ENCODE data around the gene DENND1A.
"Not testable (repeated sequence)": the region's sequence is repeated elsewhere in the genome, so short reads cannot be mapped to it uniquely, and the experiment has no call there.

Gene DENND1A

DNA sequence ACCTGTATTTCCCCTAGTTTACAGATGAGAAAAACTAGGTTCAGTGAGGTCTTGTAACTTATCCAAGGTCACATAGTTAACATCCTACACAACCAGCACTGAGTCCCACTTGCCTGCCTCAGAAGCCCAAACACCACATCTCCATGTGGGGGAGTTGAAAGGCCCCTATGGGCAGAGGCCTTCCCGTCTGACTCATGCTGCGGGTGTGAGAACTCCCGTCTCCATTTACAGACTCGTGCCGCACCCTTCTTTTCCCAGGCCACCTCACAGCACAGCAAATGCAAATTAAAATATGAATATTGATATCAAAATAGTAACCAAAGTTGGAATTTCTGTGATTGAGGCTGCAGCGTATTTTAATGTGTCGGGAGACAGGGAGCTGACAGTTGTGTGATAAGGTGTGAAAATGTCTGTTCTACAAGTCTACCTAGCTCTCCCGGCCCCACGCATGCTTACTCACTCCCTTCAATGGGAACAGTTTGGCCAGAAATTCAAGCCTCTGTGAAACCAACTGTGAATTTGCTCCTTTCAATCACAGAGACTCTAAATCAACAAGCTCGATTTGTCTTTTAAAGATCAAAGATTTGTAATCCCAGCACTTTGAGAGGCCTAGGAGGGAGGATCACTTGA lies 483.8 kb downstream of the DENND1A start:
- no peak for DNase-seq

DNA sequence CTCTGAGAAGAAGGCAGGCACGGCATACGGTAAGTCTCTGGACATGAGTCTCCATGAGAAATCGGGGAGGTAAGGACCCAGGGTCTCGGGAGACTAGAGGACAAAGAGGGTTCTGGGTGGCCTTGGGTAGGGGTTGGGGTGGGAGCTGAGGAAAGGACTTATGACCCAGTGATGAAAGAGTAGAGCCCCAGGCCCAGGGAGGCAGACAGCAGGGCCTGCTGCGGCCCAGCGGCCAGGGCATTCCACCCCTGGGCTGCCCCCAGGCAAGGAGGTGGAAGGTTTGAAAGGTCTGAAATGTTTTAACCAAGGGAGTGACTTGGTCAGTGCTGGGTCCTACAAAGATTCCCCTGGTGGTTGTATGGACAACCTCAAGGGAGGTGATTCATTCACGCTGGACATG lies 484.8 kb downstream of the DENND1A start:
- no peak for DNase-seq

GRCh38 chr9:123441769-123442168 lies 488.2 kb downstream of the DENND1A start:
- DNase-seq, result no peak

GRCh38 chr9:123440256-123440655 lies 489.7 kb downstream of the DENND1A start:
- no peak for DNase-seq

- DNase-seq, result no peak
Measured at GRCh38 chr9:123438821-123439220, 491.1 kb downstream of the DENND1A start.

- DNase-seq, result no peak
Measured at GRCh38 chr9:123438321-123438720, 491.6 kb downstream of the DENND1A start.

DNA sequence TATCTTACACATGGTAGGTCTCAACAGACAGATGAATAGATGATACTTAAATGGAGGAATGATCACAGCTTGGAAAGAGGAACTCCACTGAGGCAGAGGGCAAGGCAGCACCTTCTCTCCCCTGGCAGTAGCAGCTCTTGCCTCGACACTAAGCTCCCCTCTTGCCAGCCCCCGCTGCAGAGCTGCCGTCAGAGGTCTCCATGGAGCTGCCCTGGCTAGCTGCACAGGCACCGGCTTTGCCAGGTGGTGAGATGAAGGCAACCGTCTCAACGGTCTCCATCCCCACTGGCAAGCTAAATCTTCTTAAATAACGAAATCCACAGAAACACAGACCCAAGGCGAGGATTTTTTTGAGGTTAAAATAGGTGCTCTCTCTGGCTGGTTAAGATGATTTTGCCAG lies 492.7 kb downstream of the DENND1A start:
- DNase-seq, result no peak

GRCh38 chr9:123435471-123435870 lies 494.5 kb downstream of the DENND1A start:
- no peak for DNase-seq

DNA sequence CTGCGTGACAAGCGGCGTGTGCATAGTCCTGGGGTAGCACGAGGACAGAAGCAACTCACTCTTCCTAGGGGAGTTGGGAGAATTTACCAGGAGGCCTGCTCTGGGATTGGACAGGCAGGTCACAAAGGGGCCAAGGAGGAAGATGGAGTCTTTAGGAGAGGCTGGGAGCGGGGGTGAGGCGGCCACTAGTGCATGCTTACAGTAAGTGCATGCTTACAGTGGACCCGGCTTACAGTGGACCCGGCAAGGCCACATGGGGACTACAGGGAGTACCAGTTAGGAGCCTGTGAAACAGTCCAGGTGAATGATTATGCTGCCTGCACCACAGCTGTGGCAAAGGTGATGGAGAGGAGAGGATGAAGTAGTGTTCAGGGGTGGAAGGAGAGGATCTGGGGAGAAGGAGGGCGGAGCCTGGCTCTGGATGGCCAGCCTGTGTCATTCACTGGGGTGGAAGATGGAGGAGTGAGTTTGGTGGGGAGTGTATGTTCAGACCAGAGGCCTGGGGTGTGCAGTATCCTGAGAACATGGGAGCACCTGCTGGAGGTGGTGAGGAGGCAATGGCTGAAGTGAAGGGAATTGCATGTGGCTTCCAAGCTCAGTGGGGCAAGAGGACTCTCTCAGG lies 495.2 kb downstream of the DENND1A start:
- no peak for DNase-seq

- no peak for DNase-seq
Measured at GRCh38 chr9:123432331-123433236, 497.3 kb downstream of the DENND1A start.

DNA sequence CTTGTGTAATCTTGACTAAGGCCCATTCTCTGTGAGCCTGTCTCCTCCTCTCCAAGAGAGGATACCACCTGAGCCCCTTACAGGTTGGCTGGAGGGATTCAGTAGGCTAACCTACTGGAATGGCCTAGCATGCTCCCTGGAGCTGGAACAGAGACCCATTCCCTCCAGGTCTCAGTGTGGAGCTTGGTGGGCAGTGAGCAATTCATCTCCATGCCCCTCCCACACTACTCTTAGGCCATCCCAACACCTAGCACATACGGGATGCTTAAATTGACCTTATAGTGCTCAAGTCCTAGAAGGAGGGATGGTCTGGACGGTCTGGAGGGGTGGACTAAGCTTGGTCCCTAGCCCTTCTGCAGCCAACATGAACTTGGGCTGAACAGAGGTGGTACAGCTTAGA lies 498.3 kb downstream of the DENND1A start:
- no peak for DNase-seq

GRCh38 chr9:123428450-123428849 lies 501.5 kb downstream of the DENND1A start:
- DNase-seq, result not testable (repeated sequence)

DNA sequence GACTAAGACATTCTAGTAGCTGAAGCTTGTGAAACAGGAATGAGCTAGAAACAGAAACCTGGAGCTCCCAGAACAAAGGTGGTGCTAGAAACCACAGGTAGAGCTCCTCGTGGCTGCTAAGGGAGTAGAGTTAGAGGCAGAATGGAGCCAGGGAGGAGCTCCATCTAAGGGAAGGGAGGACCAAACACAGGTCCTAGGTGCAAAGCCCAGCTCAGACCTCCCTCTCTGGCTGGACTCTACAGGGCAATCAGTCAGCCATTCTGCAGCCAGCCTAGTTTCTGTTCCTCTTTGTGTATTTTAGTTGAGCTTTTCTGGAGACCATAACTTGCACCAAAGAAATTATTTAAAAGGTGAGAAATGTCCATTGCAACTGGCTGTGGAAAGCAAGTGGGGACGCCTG lies 503.5 kb downstream of the DENND1A start:
- no peak for DNase-seq

DNA sequence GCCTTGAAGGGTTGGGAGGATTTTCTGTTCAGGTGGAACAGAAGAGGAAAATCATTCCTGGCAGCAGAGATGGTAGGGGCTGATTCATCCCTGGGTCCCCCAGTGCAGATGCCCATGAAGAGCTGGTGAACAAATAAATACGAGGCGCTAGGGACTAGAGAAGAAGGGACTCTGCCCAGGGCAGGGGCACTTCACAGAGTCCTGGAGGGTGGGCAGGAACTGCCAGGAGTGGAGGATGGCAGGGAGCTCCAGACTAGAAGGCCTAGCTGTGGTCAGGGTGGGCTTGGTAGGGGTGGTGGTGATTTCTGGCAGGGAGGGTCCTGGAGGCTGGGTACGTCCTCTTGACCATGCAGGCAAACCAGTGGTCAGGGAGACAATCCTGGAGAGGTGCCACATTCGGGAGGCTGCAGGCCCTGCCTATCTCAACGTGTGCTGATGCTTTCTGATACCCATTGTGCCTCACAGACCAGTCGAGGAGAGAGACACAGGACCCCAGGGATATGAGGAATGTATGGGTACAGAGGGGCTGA lies 504.0 kb downstream of the DENND1A start:
- no peak for DNase-seq

- DNase-seq, result no peak
Measured at GRCh38 chr9:123425261-123425821, 504.6 kb downstream of the DENND1A start.

DNA sequence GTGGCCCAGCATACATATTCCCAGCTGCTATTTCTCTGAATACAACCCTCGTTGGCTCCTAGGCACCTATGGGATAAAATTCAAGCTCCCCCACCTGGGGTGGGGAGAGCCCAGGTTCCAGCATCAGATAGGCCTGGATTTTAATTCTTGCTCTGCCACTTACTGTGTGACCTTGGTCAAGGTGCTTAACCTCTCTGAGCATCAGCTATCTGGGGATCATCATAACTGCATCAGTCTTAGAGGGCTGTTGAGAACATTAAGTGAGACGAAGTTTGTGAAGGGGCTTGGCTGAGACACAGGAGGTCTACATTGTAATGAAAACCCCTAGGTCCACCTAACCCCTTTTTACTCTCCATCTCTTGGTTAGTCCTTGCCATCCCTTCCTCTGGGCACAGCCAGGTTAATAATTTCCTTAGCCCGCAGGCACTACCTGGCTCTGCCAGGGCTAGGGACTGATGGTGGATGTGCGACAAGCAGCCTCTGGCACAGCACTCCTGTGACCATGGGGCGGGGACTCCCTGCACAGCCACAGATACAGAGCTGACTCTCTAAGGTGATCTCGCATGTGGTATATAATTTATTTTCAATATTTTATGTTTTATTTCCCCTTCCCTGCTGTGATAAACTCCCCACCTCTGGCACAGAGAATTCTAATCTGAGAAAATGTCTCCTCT lies 505.2 kb downstream of the DENND1A start:
- DNase-seq, result no peak

DNA sequence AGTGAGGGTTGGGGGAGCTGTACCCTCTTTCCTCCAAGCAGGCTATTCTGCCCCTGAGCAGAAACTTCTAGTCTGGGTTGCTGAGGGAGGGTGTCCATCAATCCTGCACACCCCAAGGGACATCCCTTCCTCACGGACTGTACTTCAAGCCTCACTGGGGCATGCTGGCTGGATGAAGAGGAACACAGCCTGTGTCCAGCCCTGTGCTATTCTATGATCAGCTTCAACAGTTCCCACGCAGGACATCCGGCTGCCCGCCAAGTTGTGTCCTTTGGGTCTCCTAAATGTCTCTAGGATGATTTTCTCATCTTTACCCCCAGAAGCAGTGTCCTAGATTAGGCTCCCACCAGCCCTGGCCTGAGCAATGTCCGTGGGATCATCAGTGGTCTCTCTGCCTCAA lies 505.8 kb downstream of the DENND1A start:
- no peak for DNase-seq

DNA sequence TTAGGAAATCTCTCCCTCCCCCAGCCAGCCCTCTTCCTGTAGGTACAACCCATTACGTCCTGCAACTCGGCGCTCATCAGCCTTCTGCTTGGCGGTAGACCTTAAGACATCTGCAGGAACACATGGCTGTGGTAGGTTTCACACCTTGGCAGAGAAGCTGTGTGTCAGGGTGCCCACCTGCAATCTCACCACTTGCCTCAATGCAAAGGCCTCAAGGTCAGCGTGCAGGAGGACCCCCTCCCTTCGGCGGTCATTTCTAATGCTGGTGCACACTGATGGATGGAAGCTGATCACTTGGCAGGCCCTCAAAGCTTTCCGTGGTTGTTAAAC lies 506.6 kb downstream of the DENND1A start:
- no peak for DNase-seq

GRCh38 chr9:123422635-123423310 lies 507.2 kb downstream of the DENND1A start:
- DNase-seq, result no peak

DNA sequence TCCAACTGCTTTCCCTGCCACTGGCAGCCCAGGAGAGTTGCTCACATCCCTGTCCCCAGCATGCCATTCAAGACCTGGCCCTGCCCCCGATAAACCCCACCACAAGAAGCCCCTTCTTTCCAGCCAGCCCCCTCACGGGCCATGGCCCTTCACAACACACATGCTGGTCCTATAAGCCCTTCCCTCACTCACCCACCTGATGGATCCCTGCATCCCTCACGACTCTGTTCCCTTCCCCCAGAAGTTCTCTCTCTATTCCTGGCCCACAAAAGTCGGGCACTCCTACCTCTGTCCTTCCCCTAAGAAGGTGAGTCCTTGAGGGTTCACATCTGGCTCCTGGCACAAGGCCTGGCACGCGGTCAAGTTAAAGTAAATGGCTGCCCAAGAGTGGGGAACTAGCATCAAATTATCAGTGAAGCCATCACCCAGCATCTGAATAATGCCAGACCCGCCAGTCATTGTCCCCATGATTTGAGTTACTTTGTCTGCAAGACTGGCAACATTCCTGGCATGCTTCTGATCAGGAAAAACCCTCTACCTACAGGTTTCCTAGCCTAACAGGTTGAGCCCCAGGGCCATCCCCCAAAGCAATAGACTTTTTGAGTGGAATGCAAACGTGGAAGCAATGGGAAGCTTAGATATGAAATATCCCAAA lies 508.0 kb downstream of the DENND1A start:
- no peak for DNase-seq

GRCh38 chr9:123421186-123421585 lies 508.7 kb downstream of the DENND1A start:
- DNase-seq, result no peak

DNA sequence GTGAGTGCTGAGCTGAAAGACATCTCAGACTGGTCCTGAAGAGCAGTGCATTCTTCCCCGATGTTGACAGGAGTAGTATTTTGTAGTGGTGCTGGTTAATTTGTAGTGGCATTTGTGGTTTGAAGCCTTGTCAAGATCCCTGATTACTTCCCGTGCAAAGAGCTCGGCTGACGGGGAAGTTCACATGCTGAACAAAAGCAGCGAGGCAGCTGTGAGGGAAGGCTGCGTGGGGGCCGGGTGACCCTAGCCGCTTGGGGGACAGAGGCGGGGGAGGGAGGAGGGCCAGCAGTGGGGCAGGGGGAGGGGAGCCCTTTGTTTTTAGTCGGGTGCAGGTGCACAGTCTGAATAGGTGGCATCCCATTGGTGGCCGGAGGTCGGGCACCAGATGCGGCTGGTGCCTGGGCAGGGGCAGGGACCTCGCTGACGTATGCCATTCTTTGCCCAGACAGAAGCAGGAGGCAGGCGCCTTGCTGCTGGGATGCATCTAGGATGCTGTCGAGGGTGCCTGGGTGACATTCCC lies 509.3 kb downstream of the DENND1A start:
- no peak for DNase-seq

Data from HCEC 1CT (cell line).